Muscle of leg (tissue), 11 donors: ENCODE data around the gene ELL3. TPM values are rescaled to one million over a fixed set of nuclear protein-coding genes. Genes with fewer than 3 reads are reported as not detected.

Experiments
- DNase-seq: peaks from one replicate; pipeline ENCODE4 v3.0.0; 2013
- H3K27ac ChIP-seq: one replicate; pipeline ENCODE4 v1.5.1; 2013; ENCODE audit warnings: mild to moderate bottlenecking, low read length, control low read depth
- H3K27me3 ChIP-seq: one replicate; pipeline ENCODE4 v1.6.1; 2013; ENCODE audit warnings: low read length; ENCODE audit not compliant: control insufficient read depth, insufficient read depth
- H3K36me3 ChIP-seq: one replicate; pipeline ENCODE4 v1.6.1; 2013; ENCODE audit warnings: low read length; ENCODE audit not compliant: control insufficient read depth, insufficient read depth
- H3K4me1 ChIP-seq: one replicate; pipeline ENCODE4 v1.6.1; 2013; ENCODE audit warnings: low read length; ENCODE audit not compliant: control insufficient read depth, insufficient read depth
- H3K4me3 ChIP-seq: one replicate; pipeline ENCODE4 v1.5.1; 2013; ENCODE audit warnings: low read length, control low read depth
- H3K9me3 ChIP-seq: replicated peaks from 2 replicates; pipeline ENCODE4 v1.6.1; 2013; ENCODE audit warnings: low read depth, low read length; ENCODE audit not compliant: control insufficient read depth
- WGBS: methylation state at CpG from one replicate; pipeline ENCODE4 v1.1.5; 2013; ENCODE audit warnings: missing lambda C conversion rate; ENCODE audit not compliant: insufficient coverage; 5-methylcytosine and 5-hydroxymethylcytosine counted together
- polyA plus RNA-seq, 8 donors: library from polyadenylated mRNA; unstranded; fragments of 120-200 nt; gene quantifications; one replicate each; pipeline versions ENCODE4 v1.2.1 to v1.2.3, GENCODE V29; 2013; ENCODE audit warnings: inconsistent platforms in 1 of 8, low replicate concordance in 1 of 8; ENCODE audit not compliant: insufficient read length in 8 of 8, insufficient read depth in 1 of 8
- total RNA-seq: library from RNA; stranded (reverse); fragments of 120-200 nt; gene quantifications from one replicate; pipeline ENCODE4 v1.2.4, GENCODE V29; 2013

ELL3 gene
- total and polyA plus RNA-seq, 9 donors: 1.9 to 4.2 (median 2.7) TPM

DNA sequence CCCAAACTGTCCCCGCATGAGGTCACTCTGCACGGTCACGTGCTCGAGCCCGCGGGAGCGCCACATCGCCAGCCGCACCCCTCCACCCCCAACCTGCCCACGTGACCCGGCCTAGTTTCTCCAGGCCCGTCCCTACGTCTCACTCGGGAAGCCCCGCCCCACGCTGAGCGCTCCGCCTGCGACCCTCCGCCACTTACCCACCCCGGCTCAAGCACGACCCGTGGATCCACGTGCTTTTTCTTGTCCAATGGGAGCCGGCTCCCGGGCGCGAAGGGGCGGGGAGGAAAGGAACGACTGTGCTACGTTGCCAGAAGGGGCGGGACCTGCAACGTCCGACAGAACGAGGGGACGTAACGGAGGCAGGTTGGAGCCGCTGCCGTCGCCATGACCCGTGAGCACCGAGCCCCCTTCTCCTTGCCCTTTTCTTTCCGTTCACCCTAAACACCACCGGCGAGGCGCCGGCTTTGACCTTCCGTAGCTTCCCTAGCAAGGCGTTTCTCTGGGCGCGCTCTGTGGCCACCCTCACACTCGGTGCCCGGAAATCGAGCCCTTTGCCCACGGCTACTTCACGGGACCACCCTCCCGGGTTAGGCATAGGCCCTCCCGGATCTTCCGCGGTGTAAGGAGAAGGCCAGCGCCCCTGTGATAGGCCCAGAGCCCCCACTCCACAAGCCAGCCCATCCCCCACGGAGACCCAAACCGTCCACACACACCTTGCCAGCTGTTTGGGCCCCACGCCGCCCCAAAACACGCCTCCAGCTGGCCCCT is 15.4 kb upstream of the ELL3 start, which contains the start of gene SERF2:
SERF2 (plus strand) TSS at position 328 of the 768 bp plus-strand sequence; CDS start at position 385, 57 bp downstream.
- Histone ChIP-seq H3K4me3 (peak within 1 kb of the TSS; percentile 94), H3K27ac (peak within 1 kb of the TSS; percentile 99), H3K36me3 (peaks cover 40% of the 10 kb centered on the region), H3K9me3 (no peaks in the 10 kb centered on the region), H3K27me3 (no peaks in the 10 kb centered on the region), H3K4me1 (peaks cover 31% of the 10 kb centered on the region)
- under 1% methylated on average over 45 of the region's 66 CpGs for WGBS
- DNase-seq: peak; percentile 100

DNA sequence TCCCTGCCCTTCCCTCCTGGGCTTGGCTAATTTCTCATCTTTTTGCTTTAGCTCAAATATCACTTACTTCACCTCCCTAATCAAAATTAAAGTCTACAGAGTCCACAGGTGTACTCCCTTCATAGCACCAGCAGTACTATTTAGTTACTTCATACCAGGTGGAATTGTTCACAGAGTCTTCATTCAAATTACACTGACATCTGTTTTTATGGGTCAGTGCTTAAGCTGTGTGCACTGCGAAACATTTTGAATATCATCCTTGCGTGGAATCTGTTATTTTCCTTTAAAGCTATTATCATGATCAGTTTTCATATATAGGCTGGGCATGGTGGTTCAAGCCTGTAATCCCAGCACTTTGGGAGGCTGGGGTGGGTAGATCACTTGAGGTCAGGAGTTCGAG is 12.6 kb upstream of the ELL3 start:
- WGBS: 67% methylated on average over 1 of the region's 3 CpGs

DNA sequence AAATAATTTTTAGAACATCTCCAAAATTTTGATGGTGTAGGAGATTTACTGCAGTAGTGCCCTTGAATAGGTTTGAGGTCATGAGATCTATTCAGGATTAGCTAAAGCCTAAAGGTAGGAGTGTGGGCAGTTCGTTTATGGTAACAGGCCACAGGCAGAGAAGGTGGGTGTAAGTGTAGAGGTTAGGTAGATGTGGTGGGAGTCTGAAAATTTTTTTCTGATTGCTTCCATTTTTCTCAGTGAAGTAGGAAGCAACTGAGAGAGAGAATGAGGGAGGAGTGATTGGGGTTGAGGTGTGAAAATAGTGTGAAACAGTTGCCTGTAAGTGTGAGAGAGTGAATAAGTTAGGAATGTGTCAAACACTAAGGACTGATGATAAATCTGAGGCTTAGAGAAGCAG is 2.2 kb upstream of the ELL3 start:
- no peak overlapping the region for H3K4me3 ChIP-seq
- peaks cover 17% of the 10 kb centered on the region for H3K4me1 ChIP-seq
- H3K9me3 ChIP-seq: no peaks in the 10 kb centered on the region
- peaks cover 2% of the 10 kb centered on the region for H3K36me3 ChIP-seq
- no peak for DNase-seq
- H3K27ac ChIP-seq: no peak overlapping the region
- no peaks in the 10 kb centered on the region for H3K27me3 ChIP-seq
- whole genome bisulfite sequencing: 83% methylated on average over 1 of the region's 1 CpG

More for the DNA sequence above, 12.6 kb upstream of the ELL3 start:
- no peak overlapping the region for H3K4me3 ChIP-seq
- peaks cover 12% of the 10 kb centered on the region for H3K36me3 ChIP-seq
- H3K4me1 ChIP-seq: peaks cover 17% of the 10 kb centered on the region
- H3K27ac ChIP-seq: no peak overlapping the region
- no peaks in the 10 kb centered on the region for H3K9me3 ChIP-seq
- DNase-seq: no peak
- no peaks in the 10 kb centered on the region for H3K27me3 ChIP-seq

GRCh38 chr15:43777267-43777914 is 625 bp upstream of the ELL3 start:
- Histone ChIP-seq H3K27me3 (no peaks in the 10 kb centered on the region), H3K4me1 (peaks cover 17% of the 10 kb centered on the region), H3K4me3 (peak overlapping the region; percentile 83), H3K36me3 (peaks cover 12% of the 10 kb centered on the region), H3K9me3 (no peaks in the 10 kb centered on the region), H3K27ac (peak overlapping the region; percentile 89)
- under 1% methylated on average over 29 of the region's 31 CpGs for whole genome bisulfite sequencing
- no peak for DNase-seq

GRCh38 chr15:43776101-43776717 is 557 bp downstream of the ELL3 start:
- Histone ChIP-seq H3K4me1 (peaks cover 17% of the 10 kb centered on the region), H3K9me3 (no peaks in the 10 kb centered on the region), H3K36me3 (peaks cover 22% of the 10 kb centered on the region), H3K4me3 (peak overlapping the region; percentile 83), H3K27me3 (no peaks in the 10 kb centered on the region), H3K27ac (peak overlapping the region; percentile 64)
- 10% methylated on average over 25 of the region's 35 CpGs for WGBS
- no peak for DNase-seq

DNA sequence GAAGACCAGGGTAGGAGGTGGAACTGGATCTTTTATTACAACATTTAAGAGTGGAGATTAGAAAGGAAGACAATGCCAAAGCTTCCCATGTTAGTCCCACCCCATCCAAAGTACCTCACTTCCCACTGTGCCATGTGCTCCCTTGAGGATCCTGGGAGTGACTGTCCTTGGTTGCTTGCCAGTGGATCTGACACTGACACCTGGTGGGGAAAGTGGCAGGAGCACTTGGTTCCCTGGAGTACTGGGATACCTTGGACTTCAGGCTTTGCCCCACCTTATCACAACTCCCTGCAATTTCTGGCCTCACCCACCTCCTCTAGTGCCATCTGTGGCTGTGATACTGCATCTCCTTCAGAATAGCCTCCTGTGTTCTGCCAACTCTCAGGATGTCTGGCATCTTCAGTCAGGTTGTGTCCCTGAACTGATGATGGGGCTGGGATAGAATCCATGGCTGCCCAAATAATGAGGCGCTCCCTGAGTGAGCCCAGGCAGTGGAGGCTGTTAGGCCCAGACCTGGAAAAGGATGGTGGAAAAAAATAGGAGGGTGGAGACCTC is 1.3 kb downstream of the ELL3 start:
- peak; percentile 45 for DNase-seq
- H3K36me3 ChIP-seq: peaks cover 27% of the 10 kb centered on the region
- H3K4me3 ChIP-seq: no peak overlapping the region
- no CpG with 5 or more reads among the region's 1 CpG for WGBS
- peak overlapping the region; percentile 64 for H3K27ac ChIP-seq
- no peaks in the 10 kb centered on the region for H3K27me3 ChIP-seq
- H3K9me3 ChIP-seq: no peaks in the 10 kb centered on the region
- H3K4me1 ChIP-seq: peaks cover 17% of the 10 kb centered on the region

DNA sequence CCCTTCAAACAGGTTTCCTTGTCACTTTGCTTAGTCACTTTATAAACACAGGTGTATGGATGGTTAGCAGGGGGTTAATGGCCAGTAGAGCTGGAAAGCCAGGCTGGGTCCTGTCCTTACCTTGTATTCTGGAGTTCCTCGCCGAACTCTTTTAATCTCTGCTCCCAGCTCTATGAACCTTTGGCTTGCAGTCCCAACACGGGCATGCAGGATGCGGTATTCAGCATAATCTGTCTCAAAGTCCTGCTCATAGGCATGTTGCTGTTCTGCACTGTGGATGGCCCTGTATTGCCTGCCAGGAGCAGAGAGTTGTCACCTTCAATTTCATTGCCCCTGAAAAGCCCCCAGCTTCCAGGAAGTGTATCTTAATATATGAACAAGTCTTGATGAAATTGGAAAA is 2.7 kb downstream of the ELL3 start:
- no peaks in the 10 kb centered on the region for H3K9me3 ChIP-seq
- no peak overlapping the region for H3K27ac ChIP-seq
- peaks cover 17% of the 10 kb centered on the region for H3K4me1 ChIP-seq
- peaks cover 33% of the 10 kb centered on the region for H3K36me3 ChIP-seq
- no peaks in the 10 kb centered on the region for H3K27me3 ChIP-seq
- DNase-seq: no peak
- 63% methylated on average over 4 of the region's 4 CpGs for WGBS
- no peak overlapping the region for H3K4me3 ChIP-seq

DNA sequence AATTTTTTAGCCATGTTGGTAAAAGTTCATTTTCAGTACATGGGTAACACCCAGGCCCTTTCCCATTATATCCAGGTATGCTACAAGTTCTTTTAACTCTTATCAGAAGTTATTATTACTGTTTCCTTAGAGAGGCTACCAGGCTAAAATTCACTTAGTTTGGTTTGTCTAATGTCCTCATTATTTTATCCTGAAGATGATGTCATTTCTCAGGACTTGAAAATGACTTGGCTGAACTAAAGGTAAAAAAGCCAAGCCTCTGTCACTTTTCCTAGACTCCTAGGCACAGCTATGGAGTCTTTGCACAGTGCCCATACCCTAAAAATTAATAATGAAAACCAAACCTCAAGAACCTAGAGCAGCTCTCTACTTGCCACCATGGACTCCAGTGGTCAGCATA is 4.1 kb downstream of the ELL3 start:
- Histone ChIP-seq H3K9me3 (no peaks in the 10 kb centered on the region), H3K4me1 (peaks cover 13% of the 10 kb centered on the region), H3K27ac (no peak overlapping the region), H3K36me3 (peaks cover 44% of the 10 kb centered on the region), H3K27me3 (no peaks in the 10 kb centered on the region), H3K4me3 (no peak overlapping the region)
- DNase-seq: no peak

DNA sequence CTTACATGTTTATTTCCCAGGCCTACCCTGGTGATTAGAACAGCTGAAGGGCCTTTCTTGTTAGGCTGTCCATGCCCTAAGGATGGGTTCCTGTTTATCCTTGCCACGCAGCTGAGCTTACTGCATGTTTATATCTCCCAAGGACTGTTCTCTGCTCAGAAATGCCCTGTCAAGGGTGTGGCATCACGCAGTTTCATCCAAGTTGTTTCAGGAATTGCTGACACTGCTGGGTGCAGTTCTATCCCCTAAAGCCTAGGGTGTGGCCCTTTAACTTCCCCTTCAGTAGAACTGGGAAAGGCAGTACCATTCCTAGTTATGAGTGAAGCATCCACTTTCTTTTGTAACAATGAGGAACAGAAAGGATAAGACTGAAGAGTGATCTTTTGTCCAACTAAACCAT is 5.0 kb downstream of the ELL3 start:
- no peak for DNase-seq
- Histone ChIP-seq H3K36me3 (peaks cover 52% of the 10 kb centered on the region), H3K27me3 (no peaks in the 10 kb centered on the region), H3K4me1 (peaks cover 9% of the 10 kb centered on the region), H3K9me3 (no peaks in the 10 kb centered on the region), H3K4me3 (no peak overlapping the region), H3K27ac (no peak overlapping the region)
- WGBS: 85% methylated on average over 2 of the region's 2 CpGs
